DMS53 treated with DMSO at 0.1 percent for 48 hours (cell line): ENCODE measurements around the gene STKLD1.
A peak's percentile ranks its signal among the peaks of the same experiment; 100 is the strongest.

Experiments
- DNase-seq: peaks from one replicate; lab custom pipeline; 2025; ENCODE audit not compliant: unreplicated experiment; lab: John Stamatoyannopoulos, UW

STKLD1 gene

DNA sequence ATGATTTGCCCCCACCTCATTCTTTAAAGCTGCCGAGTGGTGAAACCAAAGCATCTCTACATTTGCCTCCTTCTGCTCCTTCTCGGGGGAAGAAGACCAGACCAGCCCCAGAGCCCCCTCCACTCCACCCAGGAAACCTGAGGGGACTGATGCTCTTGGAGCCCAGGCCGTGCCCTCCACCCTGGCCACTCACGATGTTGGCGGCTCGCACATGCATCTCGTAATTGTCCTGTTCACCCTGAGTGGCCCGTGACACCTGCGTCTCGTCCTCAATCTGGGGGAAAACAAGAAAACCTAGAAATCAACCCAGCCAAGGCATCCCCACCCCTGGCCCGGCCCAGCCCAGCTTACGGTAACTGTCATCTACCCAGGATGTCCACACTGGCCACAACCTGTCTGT, 31.2 kb upstream of the STKLD1 start:
- DNase-seq, result no peak

DNA sequence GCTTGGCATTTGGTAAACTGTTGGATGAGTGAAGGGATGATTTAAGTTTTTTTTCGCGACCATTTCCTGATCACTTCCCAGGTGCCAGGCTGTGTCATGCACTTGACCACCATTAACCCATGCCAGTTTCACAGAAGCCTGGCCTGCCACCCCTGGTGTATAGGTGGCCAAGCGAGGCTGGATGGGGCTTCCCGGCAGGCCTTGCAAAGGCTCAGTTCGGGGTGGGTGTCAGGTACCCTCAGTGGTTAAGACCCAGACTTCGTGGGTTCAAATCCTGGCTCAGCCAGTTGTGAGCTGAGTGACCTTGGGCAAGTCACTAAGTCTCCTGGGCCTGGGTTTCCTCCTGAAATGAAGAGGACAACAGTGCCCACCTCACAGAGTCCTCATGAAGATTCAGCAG, 30.6 kb upstream of the STKLD1 start:
- DNase-seq, result no peak

DNA sequence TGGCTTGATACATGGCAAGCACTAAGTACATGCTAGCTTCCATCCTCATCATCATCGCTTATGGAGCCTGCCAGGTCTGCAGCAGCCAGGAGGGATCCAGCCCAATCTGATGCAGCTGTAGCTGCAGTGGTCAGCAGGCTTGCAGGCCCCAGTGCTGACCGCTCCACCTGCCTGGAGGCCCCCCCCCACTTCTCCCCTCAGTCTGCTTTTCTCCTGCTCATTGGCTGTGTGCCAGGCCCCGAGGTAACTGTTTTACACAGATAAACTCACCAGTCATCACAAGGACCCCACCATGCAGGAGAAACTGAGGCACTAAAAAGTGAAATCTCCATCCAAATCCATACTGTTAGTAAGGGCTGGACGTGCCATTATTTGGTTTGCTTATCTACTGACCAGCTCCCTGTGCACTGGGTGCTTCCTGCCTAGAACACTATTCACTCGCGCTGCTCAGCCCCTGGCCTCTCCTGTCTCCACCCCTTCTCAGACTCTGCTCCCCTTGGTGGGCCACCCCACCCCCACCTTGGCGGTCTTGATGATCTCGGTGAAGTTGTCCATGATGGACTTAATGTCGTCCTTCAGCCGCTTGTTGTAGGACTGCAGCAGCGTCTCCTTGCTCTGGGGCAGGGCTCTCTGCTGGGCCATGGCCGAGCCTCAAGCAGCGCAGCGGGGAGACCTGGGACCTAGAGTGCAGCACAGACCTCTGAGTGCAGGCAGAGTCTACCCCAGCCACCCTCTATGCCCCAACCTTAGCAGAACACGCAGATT, 30.0 kb upstream of the STKLD1 start:
- no peak for DNase-seq

DNA sequence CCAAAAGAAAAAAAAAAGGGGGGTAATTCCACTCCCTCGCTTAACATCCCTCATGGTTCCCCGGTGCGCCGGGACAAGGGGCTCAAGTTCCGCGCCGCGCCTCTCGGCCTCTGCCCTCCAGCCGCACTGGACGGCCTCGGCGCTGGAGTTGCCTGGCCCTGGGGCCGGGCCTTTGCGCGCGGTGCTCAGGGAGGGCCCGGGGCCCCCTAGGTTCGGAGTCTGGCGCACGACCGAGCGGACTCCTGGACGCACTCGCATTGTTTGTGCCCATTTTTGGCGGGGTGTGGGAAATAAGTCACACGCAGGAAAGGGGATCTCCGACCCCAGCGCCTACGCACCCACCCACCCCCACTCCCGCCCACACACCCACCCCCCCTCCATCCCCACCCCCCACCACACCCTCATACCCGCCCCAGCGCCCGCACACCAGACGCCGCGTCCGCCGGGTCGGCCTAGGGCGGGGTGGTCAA, 28.6 kb upstream of the STKLD1 start:
- no peak for DNase-seq

DNA sequence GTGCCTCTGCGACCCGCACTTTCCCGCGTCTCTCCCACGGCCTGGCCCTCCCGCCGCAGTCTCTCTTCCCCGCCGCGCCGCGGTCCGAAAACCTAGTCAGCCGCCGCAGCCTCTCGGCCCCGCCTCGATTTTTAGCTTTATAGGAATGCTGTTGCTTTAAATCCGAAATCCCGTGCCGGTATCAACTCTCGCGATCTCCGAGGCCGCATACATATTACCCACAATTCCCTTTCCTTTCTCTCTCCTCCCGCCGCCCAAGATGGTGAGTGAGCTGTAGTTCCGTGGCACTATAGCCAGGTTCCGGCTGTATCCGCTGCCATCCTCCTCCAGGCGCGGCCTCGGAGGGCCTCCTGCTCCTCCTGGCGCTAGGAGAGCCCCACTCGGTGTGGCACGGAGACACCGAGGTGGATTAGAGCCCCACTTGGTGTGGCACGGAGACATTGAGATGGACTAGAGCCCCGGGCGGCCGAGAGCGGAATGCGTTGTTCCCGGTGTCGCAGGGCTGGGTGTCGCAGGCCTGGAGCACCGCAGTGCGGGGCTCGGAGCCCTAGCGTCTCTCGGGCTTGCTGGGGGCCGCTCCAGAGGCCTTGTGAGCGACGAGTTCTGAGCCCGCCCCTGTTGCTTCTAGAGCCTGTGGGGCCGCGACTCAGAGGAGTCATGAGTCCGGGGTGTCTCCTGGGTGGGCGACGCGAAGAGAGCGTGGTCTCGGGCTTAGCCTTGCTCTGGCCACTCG, 28.0 kb upstream of the STKLD1 start, which contains the start of the genes MED22 and RPL7A:
TSS of gene MED22 (minus strand) at position 147 of the 733 bp plus-strand sequence. CDS start 1,469 bp downstream, outside the sequence.
TSS of gene RPL7A (plus strand) at position 234 of the 733 bp plus-strand sequence. CDS start at position 260, 26 bp downstream.
- peak; percentile 95 for DNase-seq

DNA sequence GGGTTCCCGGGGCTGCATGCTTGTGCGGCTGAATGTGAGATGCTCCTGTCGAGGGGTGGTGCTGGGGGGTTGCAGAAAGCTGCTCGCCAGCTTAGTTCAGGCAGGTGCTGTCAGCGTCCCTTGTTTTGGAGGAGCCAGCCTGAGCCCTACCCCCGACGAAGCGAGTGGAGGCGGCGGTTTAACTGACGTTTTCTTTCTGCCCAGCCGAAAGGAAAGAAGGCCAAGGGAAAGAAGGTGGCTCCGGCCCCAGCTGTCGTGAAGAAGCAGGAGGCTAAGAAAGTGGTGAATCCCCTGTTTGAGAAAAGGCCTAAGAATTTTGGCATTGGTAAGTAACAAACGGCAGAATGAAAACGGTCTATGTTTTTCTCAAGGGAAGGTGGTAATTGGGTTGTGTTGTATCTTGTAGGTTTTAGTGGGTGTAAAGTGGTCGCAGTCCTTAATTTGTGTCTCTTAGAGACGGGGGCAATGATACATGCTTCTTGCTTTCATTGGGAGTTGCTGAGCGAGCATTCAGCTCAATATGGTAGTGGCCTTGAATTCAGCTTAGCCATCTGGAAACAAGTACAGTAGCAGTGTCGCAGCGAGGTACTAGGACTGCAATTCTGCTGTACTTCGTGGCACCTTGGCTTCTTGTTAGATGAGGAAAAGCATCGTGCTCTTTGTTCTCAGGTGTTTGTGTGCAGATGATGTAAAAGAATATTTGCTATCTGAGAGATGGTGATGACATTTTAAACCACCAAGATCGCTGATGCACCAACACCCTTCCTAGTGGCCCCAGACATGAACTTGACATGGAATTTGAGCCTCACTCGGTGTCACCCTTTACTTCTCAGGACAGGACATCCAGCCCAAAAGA, 27.2 kb upstream of the STKLD1 start:
- DNase-seq, result no peak

DNA sequence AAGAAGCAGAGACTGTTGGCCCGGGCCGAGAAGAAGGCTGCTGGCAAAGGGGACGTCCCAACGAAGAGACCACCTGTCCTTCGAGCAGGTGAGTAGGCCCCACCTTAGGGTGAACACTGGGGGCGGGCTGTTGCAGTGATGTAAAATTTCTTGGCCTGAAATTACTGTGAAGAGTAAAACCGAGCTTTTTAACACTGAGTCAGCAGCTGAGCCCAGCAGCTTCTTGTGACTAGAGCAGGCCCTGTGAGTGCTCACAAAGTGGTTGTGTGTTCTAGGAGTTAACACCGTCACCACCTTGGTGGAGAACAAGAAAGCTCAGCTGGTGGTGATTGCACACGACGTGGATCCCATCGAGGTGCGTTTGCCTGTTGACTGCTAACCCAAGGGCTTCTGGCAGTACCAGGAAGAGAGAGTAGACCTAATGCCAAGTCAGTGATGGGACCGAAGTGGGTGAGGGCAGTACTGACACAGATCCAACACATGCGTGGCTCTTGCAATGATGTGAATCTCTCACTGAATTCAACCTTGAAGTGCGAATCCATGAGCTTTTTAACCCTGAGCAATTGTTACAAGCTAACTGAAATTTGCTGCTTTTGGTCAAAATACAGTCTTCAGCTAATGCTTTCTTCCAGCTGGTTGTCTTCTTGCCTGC, 26.1 kb upstream of the STKLD1 start:
- no peak for DNase-seq

DNA sequence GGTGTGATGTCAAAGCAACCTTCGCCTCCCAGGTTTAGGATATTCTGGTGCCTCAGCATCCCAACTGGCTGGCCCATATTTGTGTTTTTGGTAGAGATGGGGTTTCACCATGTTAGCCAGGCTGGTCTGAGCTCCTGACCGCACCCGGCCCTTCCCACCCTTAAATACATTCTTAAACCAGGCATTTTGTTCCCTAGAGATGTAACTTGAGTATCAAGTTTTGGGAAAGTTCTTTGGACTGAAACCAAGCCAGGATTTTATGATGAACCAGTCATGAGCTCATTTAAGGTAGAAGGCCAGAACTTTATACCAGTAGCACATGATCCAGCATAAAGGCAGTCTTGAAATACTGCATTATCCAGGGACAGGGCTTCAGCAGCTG, 24.6 kb upstream of the STKLD1 start:
- DNase-seq, result no peak

DNA sequence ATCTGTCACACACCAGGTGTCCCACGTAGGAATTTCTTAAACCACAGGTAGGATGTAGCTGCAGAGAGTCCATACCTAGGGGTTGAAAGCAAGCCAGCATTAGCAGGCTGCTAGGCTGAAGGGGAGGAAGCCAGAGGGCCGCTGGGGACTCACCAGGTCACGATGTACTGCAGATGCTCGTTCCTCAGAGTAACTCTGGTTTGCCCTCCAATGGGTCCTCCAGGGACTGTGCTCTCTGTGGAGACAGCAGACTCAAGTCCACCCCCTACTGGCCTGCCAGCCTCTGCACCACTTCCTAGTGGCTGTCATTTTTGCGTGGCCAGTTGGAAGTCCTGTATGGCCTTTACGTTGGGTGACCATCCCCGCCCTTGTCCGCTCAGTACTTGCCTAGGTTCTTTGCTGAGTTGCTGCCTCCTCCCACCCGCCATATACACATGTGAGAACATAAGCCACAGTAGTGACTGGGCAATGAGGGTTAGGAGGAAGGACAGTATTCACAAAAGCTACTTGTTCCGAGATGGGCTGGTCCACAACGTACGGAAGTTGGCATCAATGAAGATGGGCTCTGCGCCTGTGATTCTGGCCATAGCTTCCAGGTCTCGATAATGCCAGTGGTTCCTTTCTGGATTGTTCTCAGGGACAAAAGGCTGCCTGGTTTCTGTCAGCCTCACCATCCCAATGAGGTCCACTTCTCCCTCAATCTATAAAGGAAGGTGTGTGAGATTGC, 24.1 kb upstream of the STKLD1 start:
- peak; percentile 31 for DNase-seq

DNA sequence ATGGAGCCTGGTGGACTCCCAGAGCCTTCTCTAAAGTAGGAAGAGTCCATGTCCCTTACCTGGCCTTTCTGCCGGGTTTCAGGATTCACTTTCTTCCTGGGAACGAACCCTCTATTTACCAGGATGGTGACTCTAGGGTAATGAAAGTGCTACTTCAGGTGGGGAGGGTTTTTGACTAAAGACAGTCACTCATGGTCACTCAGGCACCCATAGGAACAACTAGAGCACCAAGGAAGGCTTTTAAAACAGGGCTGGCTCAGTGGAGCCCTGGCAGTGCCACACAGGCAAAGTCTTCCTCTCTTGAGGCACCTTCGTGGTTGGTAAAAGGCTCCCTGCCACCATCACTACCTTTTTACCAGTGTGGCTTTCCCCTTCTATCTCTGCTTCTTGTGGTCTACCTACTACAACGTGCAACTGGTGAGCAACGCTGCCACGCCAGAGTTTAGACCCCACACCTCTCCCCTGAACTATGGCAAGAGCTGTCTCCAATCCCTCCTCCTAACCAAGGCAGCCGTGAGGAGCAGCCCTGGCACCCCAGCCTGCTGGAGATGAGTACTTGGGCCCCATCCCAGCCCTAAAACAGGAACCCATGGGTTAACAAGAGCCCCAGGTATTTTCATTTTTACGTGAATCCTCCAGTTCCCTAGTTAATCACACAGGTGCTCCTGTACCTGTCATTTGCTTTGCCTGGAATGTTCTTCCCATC, 23.4 kb upstream of the STKLD1 start:
- DNase-seq, result no peak

DNA sequence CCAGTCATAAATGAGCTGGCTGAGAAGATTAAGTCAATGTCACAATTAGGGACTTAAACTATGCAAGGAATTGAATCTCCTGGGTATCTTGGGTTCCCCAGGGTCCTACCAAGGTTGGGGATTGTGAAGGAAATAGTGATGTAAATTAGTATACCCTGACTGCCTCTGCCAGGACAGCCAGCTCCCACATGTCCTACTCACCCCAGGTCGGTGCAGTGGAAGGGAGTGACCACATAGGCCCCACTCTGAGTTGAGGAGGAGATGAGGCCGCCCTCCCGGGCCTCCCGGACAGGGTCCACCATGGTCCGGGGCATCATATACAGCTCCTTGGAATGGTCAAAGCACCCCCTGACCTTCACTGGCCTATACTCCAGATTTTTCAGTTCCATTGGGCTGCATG, 22.6 kb upstream of the STKLD1 start:
- DNase-seq, result no peak

DNA sequence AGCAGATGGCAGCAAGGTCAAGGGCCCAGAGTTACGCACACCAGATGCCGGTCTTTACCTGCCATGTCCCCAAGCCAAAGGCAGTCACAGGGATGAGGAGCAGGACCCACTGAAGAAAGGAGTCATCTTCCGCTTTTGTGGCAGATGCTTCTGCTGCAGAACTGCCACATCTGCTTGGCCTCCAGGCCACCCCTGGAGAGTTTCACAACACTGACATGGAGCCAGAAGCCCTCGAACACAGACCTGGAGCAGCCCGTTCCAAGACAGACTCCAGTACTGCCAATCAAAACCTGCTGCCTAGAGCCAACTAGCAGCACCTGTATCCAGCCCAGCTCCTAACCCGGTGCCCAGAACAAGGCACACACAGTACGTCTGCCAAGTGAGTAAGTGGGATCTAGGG, 21.4 kb upstream of the STKLD1 start:
- DNase-seq, result no peak

DNA sequence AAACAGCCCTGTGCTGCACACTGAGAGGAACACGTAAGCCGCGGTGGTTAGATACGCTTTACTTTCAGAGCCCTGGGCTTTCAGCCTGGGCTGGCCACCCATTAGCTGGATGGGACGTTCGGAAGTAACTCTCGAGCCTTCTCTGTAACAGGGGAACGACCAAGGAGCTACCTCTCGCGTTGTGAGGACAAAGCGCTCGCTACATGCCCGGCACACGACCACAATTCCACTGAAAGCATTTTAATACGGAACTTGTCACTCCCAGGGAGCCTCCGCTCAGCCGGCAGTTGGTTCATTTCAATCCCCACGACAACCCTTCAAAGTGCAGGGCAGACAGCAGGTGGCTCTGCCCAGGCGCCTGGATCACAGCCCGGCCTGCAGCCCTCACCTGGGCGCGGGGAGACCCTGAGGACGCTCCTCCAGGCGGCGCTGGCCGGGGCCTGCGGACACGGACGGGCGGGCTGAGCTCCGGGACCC, 20.2 kb upstream of the STKLD1 start:
- DNase-seq, result no peak

DNA sequence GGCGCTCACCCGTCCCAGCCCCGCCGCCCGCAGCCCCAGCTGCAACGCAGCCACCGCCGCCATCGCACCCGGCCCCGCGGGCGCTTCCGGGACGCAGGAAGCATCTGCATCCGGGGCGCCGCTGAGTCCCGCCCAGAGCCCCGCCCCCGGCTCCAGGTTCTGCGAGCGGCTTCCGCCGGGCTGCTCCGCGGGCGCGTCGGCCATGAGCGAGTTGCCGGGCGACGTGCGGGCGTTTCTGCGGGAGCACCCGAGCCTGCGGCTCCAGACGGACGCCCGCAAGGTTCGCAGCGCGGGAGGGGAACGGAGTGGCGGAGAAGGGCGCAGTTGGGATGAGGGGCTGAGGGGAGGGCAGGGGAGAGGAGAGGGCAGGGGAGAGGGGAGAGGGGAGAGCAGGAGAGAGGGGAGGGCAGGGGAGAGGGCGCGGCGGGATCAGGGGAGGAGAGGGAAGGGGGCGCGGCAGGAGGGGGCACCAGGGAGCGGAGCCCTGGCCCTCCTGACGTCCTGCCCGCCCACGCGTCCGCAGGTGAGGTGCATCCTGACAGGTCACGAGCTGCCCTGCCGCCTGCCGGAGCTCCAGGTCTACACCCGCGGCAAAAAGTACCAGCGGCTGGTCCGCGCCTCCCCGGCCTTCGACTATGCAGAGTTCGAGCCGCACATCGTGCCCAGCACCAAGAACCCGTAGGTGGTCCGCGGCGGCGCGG, 19.6 kb upstream of the STKLD1 start, which contains the start of the genes SURF1 and SURF2:
TSS of gene SURF1 (minus strand) at position 97 of the 701 bp plus-strand sequence. CDS start at position 63, 34 bp downstream.
TSS of gene SURF2 (plus strand) at position 160 of the 701 bp plus-strand sequence. CDS start at position 203, 43 bp downstream.
- DNase-seq, result peak; percentile 68

DNA sequence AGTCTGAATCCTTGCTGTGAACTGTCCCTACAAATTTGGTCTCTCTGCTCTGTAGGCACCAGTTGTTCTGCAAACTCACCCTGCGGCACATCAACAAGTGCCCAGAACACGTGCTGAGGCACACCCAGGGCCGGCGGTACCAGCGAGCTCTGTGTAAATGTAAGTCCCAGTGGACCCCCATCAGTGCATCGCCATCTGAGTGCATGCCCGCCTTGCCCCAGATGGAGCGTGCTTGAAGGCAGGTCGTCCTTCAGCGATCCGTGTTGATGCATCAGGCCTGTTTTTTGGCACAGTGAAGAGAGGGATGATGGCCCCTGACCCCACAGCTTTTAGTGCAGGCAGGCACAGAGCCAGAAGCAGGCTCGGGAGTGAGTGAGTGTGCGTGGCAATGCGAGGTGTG, 18.5 kb upstream of the STKLD1 start:
- DNase-seq, result no peak

DNA sequence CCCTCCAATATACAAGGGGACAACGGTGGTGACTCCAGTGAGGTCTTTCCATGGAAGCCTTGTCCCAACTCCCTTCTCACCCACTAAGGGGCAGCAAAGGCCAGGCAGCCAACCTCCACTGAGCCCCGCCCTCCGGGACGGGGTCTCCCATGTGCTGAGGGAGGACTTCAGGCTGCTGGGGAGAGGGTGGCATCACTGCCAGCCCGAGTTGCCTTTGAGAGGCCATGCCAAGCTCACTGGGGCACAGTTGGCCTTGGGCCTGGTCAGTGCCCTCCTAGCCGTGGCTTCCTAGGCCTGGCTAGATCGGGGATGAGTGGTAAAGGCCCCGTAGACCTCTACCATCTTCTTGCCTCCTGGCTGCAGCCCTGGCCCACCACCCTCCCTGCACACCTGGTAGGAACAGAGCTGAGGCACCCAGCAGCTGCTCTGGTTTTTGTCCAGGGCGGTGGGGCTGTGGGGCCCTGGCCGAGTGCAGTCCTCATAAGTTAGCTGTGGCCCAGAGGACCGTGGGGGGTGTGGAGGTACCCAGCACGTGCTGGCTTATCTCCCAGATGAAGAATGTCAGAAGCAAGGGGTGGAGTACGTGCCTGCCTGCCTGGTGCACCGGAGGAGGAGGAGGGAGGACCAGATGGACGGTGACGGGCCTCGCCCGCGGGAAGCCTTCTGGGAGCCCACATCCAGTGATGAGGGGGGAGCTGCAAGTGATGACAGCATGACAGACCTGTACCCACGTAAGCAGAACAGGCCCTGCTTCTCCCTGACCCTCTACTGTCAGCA, 16.6 kb upstream of the STKLD1 start:
- DNase-seq, result no peak
